Right renal pelvis (tissue), 4 donors: ENCODE results near the gene CBLB. TPM values are rescaled to one million over a fixed set of nuclear protein-coding genes. Genes with fewer than 3 reads are reported as not detected.

Experiments
- DNase-seq, 4 donors: peaks; one replicate each; pipeline ENCODE4 v3.0.0-alpha.2; 2013; ENCODE audit warnings: low read depth in 4 of 4, low spot score in 3 of 4, missing footprints in 1 of 4
- polyA plus RNA-seq, 4 donors: library from polyadenylated mRNA; unstranded; fragments of 120-200 nt; gene quantifications; one replicate each; pipeline ENCODE4 v1.2.1, GENCODE V29; 2013; ENCODE audit not compliant: insufficient read length in 4 of 4

The CBLB gene
- 10 to 100 TPM; 42.0 to 59.3 (median 50.5) TPM for polyA plus RNA-seq

- DNase-seq: peak; percentile 91 to 94 (median 93)
Measured at GRCh38 chr3:105868742-105869530, at the start of gene CBLB. Gene CBLB, minus strand, starts transcription at chr3:105869012. Its CDS starts 1,435 bp downstream, at chr3:105867577.

GRCh38 chr3:105916767-105917166, 48.0 kb upstream of the CBLB start:
- no peak for DNase-seq

GRCh38 chr3:105915524-105915923, 46.7 kb upstream of the CBLB start:
- no peak for DNase-seq

GRCh38 chr3:105913616-105914015, 44.8 kb upstream of the CBLB start:
- no peak for DNase-seq

GRCh38 chr3:105912891-105913290, 44.1 kb upstream of the CBLB start:
- DNase-seq: no peak

GRCh38 chr3:105911496-105911895, 42.7 kb upstream of the CBLB start:
- no peak for DNase-seq

- DNase-seq: no peak
Measured at GRCh38 chr3:105907777-105908176, 39.0 kb upstream of the CBLB start.

GRCh38 chr3:105906836-105907235, 38.0 kb upstream of the CBLB start:
- DNase-seq: no peak

GRCh38 chr3:105906345-105906744, 37.5 kb upstream of the CBLB start:
- no peak for DNase-seq

GRCh38 chr3:105905328-105905727, 36.5 kb upstream of the CBLB start:
- no peak for DNase-seq

GRCh38 chr3:105904678-105905284, 36.0 kb upstream of the CBLB start:
- no peak for DNase-seq

GRCh38 chr3:105904251-105904650, 35.4 kb upstream of the CBLB start:
- DNase-seq: no peak

GRCh38 chr3:105899516-105899915, 30.7 kb upstream of the CBLB start:
- no peak for DNase-seq

- no peak for DNase-seq
Measured at GRCh38 chr3:105891101-105891500, 22.3 kb upstream of the CBLB start.

GRCh38 chr3:105888621-105889579, 20.1 kb upstream of the CBLB start:
- DNase-seq: no peak

- no peak for DNase-seq
Measured at GRCh38 chr3:105885256-105885655, 16.4 kb upstream of the CBLB start.

- DNase-seq: no peak
Measured at GRCh38 chr3:105883798-105884377, 15.1 kb upstream of the CBLB start.

- DNase-seq: no peak
Measured at GRCh38 chr3:105880681-105881290, 12.0 kb upstream of the CBLB start.

- no peak for DNase-seq
Measured at GRCh38 chr3:105878061-105878460, 9.2 kb upstream of the CBLB start.

GRCh38 chr3:105877336-105877910, 8.6 kb upstream of the CBLB start:
- DNase-seq: no peak
